ENCODE results near the gene NAIF1. TPM values are rescaled to one million over a fixed set of nuclear protein-coding genes. Genes with fewer than 3 reads are reported as not detected.
A peak's percentile ranks its signal among the peaks of the same experiment; 100 is the strongest.

The NAIF1 gene
- polyA plus RNA-seq, 3 donors: 4.6 to 6.5 (median 5.6) TPM

- TF ChIP-seq CTCF (IDR thresholded peaks at IDR 0.05): no peak
- Histone ChIP-seq H3K27me3 (ENCODE audit: control insufficient read depth in 2 of 2, insufficient read depth in 2 of 2, low read length in 2 of 2) (no peaks in the 10 kb centered on the region), H3K4me1 (ENCODE audit: control insufficient read depth in 1 of 2, insufficient read depth in 2 of 2, low read length in 2 of 2) (no peaks in the 10 kb centered on the region), H3K79me2 (ENCODE audit: insufficient read depth, low read length) (no peaks in the 10 kb centered on the region), H3K4me2 (replicated peaks; ENCODE audit: extremely low read depth, low read length, poor library complexity, severe bottlenecking) (no peak overlapping the region), H3K9me3 (replicated peaks in 1 of 2; ENCODE audit: control insufficient read depth in 1 of 2, insufficient read depth in 1 of 2, low read length in 2 of 2) (no peaks in the 10 kb centered on the region), H3K36me3 (replicated peaks in 1 of 2; ENCODE audit: control insufficient read depth in 1 of 2, insufficient read depth in 2 of 2, low read length in 2 of 2) (peaks cover 72 to 82% of the 10 kb centered on the region in 2 donors), H2AFZ (ENCODE audit: insufficient read depth, low read depth, low read length, poor library complexity, severe bottlenecking) (no peak overlapping the region), H3K9ac (ENCODE audit: insufficient read depth, low read length, poor library complexity, severe bottlenecking) (no peak overlapping the region), H3K4me3 (replicated peaks in 1 of 3; ENCODE audit: low read depth in 2 of 3, low read length in 3 of 3) (no peak overlapping the region), H3K27ac (ENCODE audit: low read depth in 1 of 2, low read length in 2 of 2) (no peak overlapping the region), H4K20me1 (ENCODE audit: insufficient read depth, low read length) (peaks cover 64% of the 10 kb centered on the region)
- Mint-ChIP-seq H3K36me3 (peaks cover 73 to 81% of the 10 kb centered on the region in 2 donors), H3K9me3 (no peaks in the 10 kb centered on the region), H3K27me3 (ENCODE audit: low read depth in 3 of 3) (peaks cover 0 to 2% (median 0%) of the 10 kb centered on the region in 3 donors), H3K4me3 (no peak overlapping the region), H3K4me1 (no peaks in the 10 kb centered on the region), H3K27ac (peak overlapping the region in 3 of 7 donors; percentile 4 to 37 (median 30))
- DNase-seq: no peak
- intact Hi-C loops (cut with micrococcal nuclease): no loop called here
- WGBS (ENCODE audit: insufficient coverage): 97% methylated on average over 19 of the region's 23 CpGs
Measured at GRCh38 chr9:128106181-128106939, 39.2 kb upstream of the NAIF1 start.

GRCh38 chr9:128105538-128106175, 38.5 kb upstream of the NAIF1 start:
- peaks cover 80 to 88% of the 10 kb centered on the region in 2 donors for H3K36me3 Mint-ChIP-seq
- no peak for DNase-seq
- no peaks in the 10 kb centered on the region for H3K4me1 ChIP-seq (ENCODE audit: control insufficient read depth in 1 of 2, insufficient read depth in 2 of 2, low read length in 2 of 2)

More at GRCh38 chr9:128105538-128106175, 38.5 kb upstream of the NAIF1 start:
- H4K20me1 ChIP-seq (ENCODE audit: insufficient read depth, low read length): peaks cover 71% of the 10 kb centered on the region
- peaks cover 5% of the 10 kb centered on the region for H3K79me2 ChIP-seq (ENCODE audit: insufficient read depth, low read length)
- H3K4me3 ChIP-seq (replicated peaks in 1 of 3; ENCODE audit: low read depth in 2 of 3, low read length in 3 of 3): no peak overlapping the region
- Mint-ChIP-seq H3K27me3 (ENCODE audit: low read depth in 3 of 3) (peaks cover 0 to 2% (median 0%) of the 10 kb centered on the region in 3 donors), H3K9me3 (no peaks in the 10 kb centered on the region), H3K27ac (peak overlapping the region in 2 of 7 donors; percentile 25 to 41), H3K4me1 (no peaks in the 10 kb centered on the region), H3K4me3 (no peak overlapping the region)
- no peaks in the 10 kb centered on the region for H3K9me3 ChIP-seq (replicated peaks in 1 of 2; ENCODE audit: control insufficient read depth in 1 of 2, insufficient read depth in 1 of 2, low read length in 2 of 2)
- 97% methylated on average over 20 of the region's 21 CpGs for WGBS (ENCODE audit: insufficient coverage)
- no peak for TF ChIP-seq CTCF (IDR thresholded peaks at IDR 0.05)
- intact Hi-C loops (cut with micrococcal nuclease): no loop called here
- peaks cover 80 to 89% of the 10 kb centered on the region in 2 donors for H3K36me3 ChIP-seq (replicated peaks in 1 of 2; ENCODE audit: control insufficient read depth in 1 of 2, insufficient read depth in 2 of 2, low read length in 2 of 2)
- H3K27ac ChIP-seq (ENCODE audit: low read depth in 1 of 2, low read length in 2 of 2): no peak overlapping the region
- H3K4me2 ChIP-seq (replicated peaks; ENCODE audit: extremely low read depth, low read length, poor library complexity, severe bottlenecking): no peak overlapping the region
- no peak overlapping the region for H2AFZ ChIP-seq (ENCODE audit: insufficient read depth, low read depth, low read length, poor library complexity, severe bottlenecking)
- no peak overlapping the region for H3K9ac ChIP-seq (ENCODE audit: insufficient read depth, low read length, poor library complexity, severe bottlenecking)
- no peaks in the 10 kb centered on the region for H3K27me3 ChIP-seq (ENCODE audit: control insufficient read depth in 2 of 2, insufficient read depth in 2 of 2, low read length in 2 of 2)

Measured in CD14-positive monocyte (primary cell).